Calu3 (cell line): ENCODE results near the gene HPGD. TPM values are rescaled to one million over a fixed set of nuclear protein-coding genes. Genes with fewer than 3 reads are reported as not detected.

Source experiments
- BruUV-seq: library from RNA; stranded (reverse); fragments of 400-500 nt; replicated peaks from 2 replicates; lab custom pipeline; 2021; lab: Mats Ljungman, UMichigan
- CTCF ChIA-PET: fragments of 300-600 bp; sonication (Branson Sonifier 250); formaldehyde crosslinking; loops from one replicate; lab custom pipeline; 2022; ENCODE audit warnings: antibody characterized with exemption; lab: Charles Lee
- DNase-seq: peaks from one replicate; pipeline ENCODE4 v3.0.0; 2022
- H3K27ac Mint-ChIP-seq: one replicate; pipeline ENCODE4 v1.8.0; 2022; ENCODE audit warnings: mixed read lengths; ENCODE audit not compliant: unreplicated experiment
- H3K27me3 Mint-ChIP-seq: one replicate; pipeline ENCODE4 v1.8.0; 2022; ENCODE audit warnings: mixed read lengths; ENCODE audit not compliant: unreplicated experiment
- H3K36me3 Mint-ChIP-seq: one replicate; pipeline ENCODE4 v1.8.0; 2022; ENCODE audit warnings: mild to moderate bottlenecking, moderate library complexity, mixed read lengths; ENCODE audit not compliant: insufficient read depth, unreplicated experiment
- H3K4me1 Mint-ChIP-seq: one replicate; pipeline ENCODE4 v1.8.0; 2022; ENCODE audit warnings: mild to moderate bottlenecking, low read depth, mixed read lengths; ENCODE audit not compliant: unreplicated experiment
- H3K4me3 Mint-ChIP-seq: one replicate; pipeline ENCODE4 v1.8.0; 2022; ENCODE audit warnings: mild to moderate bottlenecking, low read depth, moderate library complexity, mixed read lengths; ENCODE audit not compliant: unreplicated experiment
- H3K9me3 Mint-ChIP-seq: one replicate; pipeline ENCODE4 v1.8.0; 2022; ENCODE audit warnings: low read depth, mixed read lengths; ENCODE audit not compliant: unreplicated experiment
- intact Hi-C: fragments of 100-400 bp; cut with micrococcal nuclease; formaldehyde crosslinking; loops from one replicate; pipeline ENCODE4 v1.10.0; 2022; ENCODE audit not compliant: unreplicated experiment
- total RNA-seq: library from RNA; stranded (reverse); gene quantifications from 2 replicates; pipeline ENCODE4 v1.2.3, GENCODE V29; 2022
- TF ChIP-seq, protein P1 (sequence below): fragments of 200-600 bp; IDR thresholded peaks from one replicate; pipeline ENCODE4 v1.8.0; 2022; ENCODE audit warnings: antibody characterized with exemption; ENCODE audit not compliant: unreplicated experiment

HPGD gene
- total RNA-seq, 1 experiment from 2014 or later: 4.0 TPM

DNA sequence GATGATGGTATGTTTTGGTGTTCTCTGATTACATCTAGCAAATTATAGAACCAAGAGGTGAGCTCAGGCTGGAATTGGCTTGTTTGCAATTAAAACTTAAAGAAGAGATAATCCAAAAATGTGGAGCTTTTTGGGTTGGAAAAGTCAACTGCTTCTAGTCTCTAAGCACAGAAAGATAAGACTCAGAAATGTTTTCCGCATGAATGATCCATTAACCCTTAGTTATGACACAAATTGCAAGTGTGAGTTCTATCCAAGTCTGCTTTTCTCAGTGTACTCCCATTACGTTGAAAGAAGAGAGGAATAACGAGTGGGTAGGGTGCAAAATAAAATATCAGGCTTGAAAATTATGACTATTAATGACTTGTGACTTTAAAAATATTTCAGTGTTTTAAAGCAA lies 38.5 kb downstream of the HPGD start:
- TF ChIP-seq, protein P1, sequence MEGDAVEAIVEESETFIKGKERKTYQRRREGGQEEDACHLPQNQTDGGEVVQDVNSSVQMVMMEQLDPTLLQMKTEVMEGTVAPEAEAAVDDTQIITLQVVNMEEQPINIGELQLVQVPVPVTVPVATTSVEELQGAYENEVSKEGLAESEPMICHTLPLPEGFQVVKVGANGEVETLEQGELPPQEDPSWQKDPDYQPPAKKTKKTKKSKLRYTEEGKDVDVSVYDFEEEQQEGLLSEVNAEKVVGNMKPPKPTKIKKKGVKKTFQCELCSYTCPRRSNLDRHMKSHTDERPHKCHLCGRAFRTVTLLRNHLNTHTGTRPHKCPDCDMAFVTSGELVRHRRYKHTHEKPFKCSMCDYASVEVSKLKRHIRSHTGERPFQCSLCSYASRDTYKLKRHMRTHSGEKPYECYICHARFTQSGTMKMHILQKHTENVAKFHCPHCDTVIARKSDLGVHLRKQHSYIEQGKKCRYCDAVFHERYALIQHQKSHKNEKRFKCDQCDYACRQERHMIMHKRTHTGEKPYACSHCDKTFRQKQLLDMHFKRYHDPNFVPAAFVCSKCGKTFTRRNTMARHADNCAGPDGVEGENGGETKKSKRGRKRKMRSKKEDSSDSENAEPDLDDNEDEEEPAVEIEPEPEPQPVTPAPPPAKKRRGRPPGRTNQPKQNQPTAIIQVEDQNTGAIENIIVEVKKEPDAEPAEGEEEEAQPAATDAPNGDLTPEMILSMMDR: no peak
- no peaks in the 10 kb centered on the region for H3K4me1 Mint-ChIP-seq
- no peaks in the 10 kb centered on the region for H3K9me3 Mint-ChIP-seq
- H3K27ac Mint-ChIP-seq: no peak overlapping the region
- no TSS peak for BruUV-seq
- intact Hi-C loops: no loop called here
- no peaks in the 10 kb centered on the region for H3K27me3 Mint-ChIP-seq
- H3K36me3 Mint-ChIP-seq: no peaks in the 10 kb centered on the region
- no peak overlapping the region for H3K4me3 Mint-ChIP-seq
- CTCF ChIA-PET: no interaction called here
- no peak for DNase-seq

DNA sequence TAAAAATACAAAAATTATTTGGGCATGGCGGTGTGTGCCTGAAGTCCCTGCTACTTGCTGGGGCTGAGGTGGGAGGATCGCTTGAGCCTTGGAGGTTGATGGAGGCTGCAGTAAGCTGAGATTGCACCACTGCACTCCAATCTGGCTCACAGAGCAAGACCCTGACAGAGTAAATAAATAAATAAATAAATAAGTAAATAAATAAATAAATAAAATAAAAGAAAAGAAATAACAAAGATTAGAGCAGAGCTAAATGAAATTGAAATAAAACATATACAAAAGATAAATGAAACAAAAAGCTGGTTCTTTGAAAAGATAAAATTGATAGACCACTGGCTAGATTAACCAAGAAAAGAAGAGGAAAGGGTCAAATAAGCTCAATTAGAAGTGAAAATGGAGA lies 43.1 kb downstream of the HPGD start:
- intact Hi-C loops: no loop called here
- BruUV-seq: no TSS peak
- Mint-ChIP-seq H3K27ac (no peak overlapping the region), H3K27me3 (no peaks in the 10 kb centered on the region), H3K9me3 (no peaks in the 10 kb centered on the region), H3K36me3 (no peaks in the 10 kb centered on the region), H3K4me3 (no peak overlapping the region), H3K4me1 (no peaks in the 10 kb centered on the region)
- no peak for DNase-seq
- CTCF ChIA-PET: no interaction called here
- TF ChIP-seq, protein P1: no peak

DNA sequence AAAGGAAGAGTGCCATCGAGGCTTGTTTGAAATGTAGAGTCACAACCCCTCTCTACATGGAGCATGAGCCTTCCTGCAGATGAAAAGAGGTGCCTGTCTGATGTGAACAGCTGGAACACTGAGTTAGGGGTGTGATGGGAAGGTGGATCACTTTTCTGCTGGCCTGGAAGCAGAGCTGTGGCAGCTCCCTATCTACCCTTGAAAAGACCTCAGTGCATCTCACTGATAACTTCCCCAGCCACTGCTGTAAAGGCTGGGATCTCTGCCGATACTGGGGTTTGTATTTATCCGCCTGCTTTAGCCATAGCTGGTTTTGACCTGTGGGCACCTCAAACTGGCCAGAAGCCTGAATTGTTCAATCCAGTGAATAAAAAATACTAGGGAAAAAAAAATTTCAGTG lies 46.8 kb downstream of the HPGD start:
- DNase-seq: no peak
- Mint-ChIP-seq H3K4me3 (no peak overlapping the region), H3K27me3 (no peaks in the 10 kb centered on the region), H3K27ac (no peak overlapping the region), H3K4me1 (no peaks in the 10 kb centered on the region), H3K36me3 (no peaks in the 10 kb centered on the region), H3K9me3 (no peaks in the 10 kb centered on the region)
- CTCF ChIA-PET: no interaction called here
- TF ChIP-seq, protein P1: no peak
- no TSS peak for BruUV-seq
- intact Hi-C loops: no loop called here

DNA sequence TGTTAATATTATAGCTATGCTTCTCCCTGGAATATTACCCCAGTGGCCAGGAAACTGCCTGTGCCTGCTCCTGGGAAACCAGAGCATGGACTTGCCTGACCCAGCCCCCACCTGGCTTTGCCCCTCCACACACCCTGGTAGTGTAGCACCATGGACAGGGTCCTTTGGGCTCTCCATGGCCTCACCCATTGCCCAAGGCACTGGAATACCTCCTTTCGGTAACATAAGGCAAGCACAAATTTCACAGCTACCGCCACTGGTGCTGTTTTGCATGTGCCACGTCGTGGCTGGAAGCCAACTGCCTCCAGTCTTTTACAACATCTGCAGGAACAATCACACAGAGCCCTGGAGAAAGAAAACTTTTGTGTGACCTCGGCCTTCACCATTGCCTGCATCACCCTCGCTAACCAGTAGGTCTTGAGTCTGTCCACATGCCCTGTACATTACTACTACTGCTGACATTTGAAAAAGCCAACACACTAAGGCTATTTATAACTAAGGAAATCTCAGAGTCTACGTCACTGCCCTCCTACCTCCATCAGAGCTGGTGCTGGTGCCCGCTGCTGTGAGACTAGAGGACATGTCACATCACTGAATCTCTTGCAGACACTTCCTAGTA lies 47.7 kb downstream of the HPGD start:
- Mint-ChIP-seq H3K27me3 (no peaks in the 10 kb centered on the region), H3K27ac (no peak overlapping the region), H3K4me1 (no peaks in the 10 kb centered on the region), H3K4me3 (no peak overlapping the region), H3K9me3 (no peaks in the 10 kb centered on the region), H3K36me3 (no peaks in the 10 kb centered on the region)
- CTCF ChIA-PET: no interaction called here
- intact Hi-C loops: no loop called here
- DNase-seq: no peak
- TF ChIP-seq, protein P1: no peak
- BruUV-seq: no TSS peak
